ENCODE data around the gene ACAN. TPM values are rescaled to one million over a fixed set of nuclear protein-coding genes. Genes with fewer than 3 reads are reported as not detected.
A peak's percentile ranks its signal among the peaks of the same experiment; 100 is the strongest.

The ACAN gene
- polyA plus RNA-seq, 1 of the 3 experiments (the other 2 are of a cell fraction) = not detected

DNA sequence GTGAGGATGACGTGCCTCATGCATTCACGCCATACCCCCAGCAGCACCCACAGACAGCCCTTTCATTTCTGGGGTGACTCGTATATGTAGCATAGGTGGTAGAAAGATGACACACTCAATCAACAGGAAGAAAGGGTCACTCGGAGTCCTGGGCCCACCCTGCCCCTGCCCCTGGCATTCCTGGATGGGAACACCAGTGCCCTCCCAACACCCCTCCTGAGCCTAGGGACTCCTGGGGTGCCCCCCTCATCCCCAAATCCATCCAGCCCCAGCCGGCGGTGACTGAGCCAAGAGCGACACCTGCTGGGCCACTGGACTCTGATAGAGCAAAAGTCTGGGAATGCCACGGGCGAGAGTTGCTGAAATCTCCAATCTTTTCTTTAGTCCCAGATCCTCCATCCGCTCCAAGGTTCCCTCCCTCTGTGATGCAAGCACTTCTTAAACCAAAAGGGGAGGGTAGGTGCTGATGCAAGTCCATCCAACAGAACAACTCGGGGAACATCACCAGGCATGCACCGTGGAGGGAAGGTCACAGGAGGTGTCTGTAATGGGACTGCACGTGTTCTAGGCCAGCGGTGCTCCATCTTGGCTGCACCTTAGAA is 31.1 kb downstream of the ACAN start:
- H3K27ac ChIP-seq (ENCODE audit: low read depth in 2 of 2, low read length in 1 of 2) = no peak overlapping the region
- 55% methylated on average over 11 of the region's 14 CpGs for whole genome bisulfite sequencing (ENCODE audit: low lambda C conversion rate)
- POLR2A ChIA-PET = no interaction called here

GRCh38 chr15:88835119-88835518 is 31.9 kb downstream of the ACAN start:
- Histone ChIP-seq H3K4me1 (ENCODE audit: control insufficient read depth in 1 of 2, insufficient read depth in 2 of 2, low read depth in 1 of 2, low read length in 1 of 2) (no peaks in the 10 kb centered on the region), H3K4me2 (no peak overlapping the region), H3K36me3 (replicated peaks in 1 of 2; ENCODE audit: control insufficient read depth in 1 of 2, insufficient read depth in 2 of 2, low read length in 1 of 2) (no peaks in the 10 kb centered on the region), H3K9me3 (no peaks in the 10 kb centered on the region), H3K27ac (ENCODE audit: low read depth in 2 of 2, low read length in 1 of 2) (no peak overlapping the region), H3K27me3 (ENCODE audit: insufficient read depth) (no peaks in the 10 kb centered on the region), H3F3A (replicated peaks; ENCODE audit: insufficient read depth) (no peaks in the 10 kb centered on the region), H3K4me3 (ENCODE audit: low read depth in 2 of 2, low read length in 1 of 2) (no peak overlapping the region), H2AFZ (ENCODE audit: low read depth) (no peak overlapping the region), H3K9me2 (no peaks in the 10 kb centered on the region), H4K20me1 (ENCODE audit: insufficient read depth) (no peaks in the 10 kb centered on the region), H3K79me2 (ENCODE audit: insufficient read depth) (no peaks in the 10 kb centered on the region), H3K9ac (no peak overlapping the region)
- ChIA-PET POLR2A (no interaction called here), CTCF (interaction anchor here (0.8 to 5.8 kb wide), 12 partner anchors 9 to 358 kb away, joined by 3 to 50 read pairs (median 4); no protein-coding TSS in a partner anchor)
- TF ChIP-seq ELF1 (IDR thresholded peaks at IDR 0.05) = no peak
- TF ChIP-seq EZH2phosphoT487 (IDR thresholded peaks at IDR 0.05; ENCODE audit: borderline replicate concordance, low read depth) = no peak
- no peak for TF ChIP-seq FOXM1 (IDR thresholded peaks at IDR 0.05; ENCODE audit: low read depth)
- no peak for TF ChIP-seq ZBTB33 (IDR thresholded peaks at IDR 0.05; ENCODE audit: borderline replicate concordance, low read depth)
- TF ChIP-seq MEF2A (IDR thresholded peaks at IDR 0.05; ENCODE audit: borderline replicate concordance, low read depth) = no peak
- no peak for TF ChIP-seq RFX5 (IDR thresholded peaks at IDR 0.05; ENCODE audit: low read length)
- TF ChIP-seq SMC3 (IDR thresholded peaks at IDR 0.05; ENCODE audit: low read depth, low read length) = no peak
- TF ChIP-seq MXI1 (IDR thresholded peaks at IDR 0.05; ENCODE audit: low read depth, low read length) = no peak
- no peak for TF ChIP-seq GABPA (IDR thresholded peaks at IDR 0.05; ENCODE audit: low read depth)
- TF ChIP-seq, protein P1, sequence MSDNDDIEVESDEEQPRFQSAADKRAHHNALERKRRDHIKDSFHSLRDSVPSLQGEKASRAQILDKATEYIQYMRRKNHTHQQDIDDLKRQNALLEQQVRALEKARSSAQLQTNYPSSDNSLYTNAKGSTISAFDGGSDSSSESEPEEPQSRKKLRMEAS (IDR thresholded peaks at IDR 0.05; ENCODE audit: low read depth) = no peak
- TF ChIP-seq, protein P2, sequence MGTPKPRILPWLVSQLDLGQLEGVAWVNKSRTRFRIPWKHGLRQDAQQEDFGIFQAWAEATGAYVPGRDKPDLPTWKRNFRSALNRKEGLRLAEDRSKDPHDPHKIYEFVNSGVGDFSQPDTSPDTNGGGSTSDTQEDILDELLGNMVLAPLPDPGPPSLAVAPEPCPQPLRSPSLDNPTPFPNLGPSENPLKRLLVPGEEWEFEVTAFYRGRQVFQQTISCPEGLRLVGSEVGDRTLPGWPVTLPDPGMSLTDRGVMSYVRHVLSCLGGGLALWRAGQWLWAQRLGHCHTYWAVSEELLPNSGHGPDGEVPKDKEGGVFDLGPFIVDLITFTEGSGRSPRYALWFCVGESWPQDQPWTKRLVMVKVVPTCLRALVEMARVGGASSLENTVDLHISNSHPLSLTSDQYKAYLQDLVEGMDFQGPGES (IDR thresholded peaks at IDR 0.05; ENCODE audit: low read depth, low read length) = no peak
- TF ChIP-seq CHD2 (IDR thresholded peaks at IDR 0.05; ENCODE audit: low read length, partially characterized antibody) = no peak
- TF ChIP-seq GATA2 (CRISPR knock-in tag; IDR thresholded peaks at IDR 0.05) = no peak
- DNase-seq = no peak
- 58% methylated on average over 4 of the region's 4 CpGs for WGBS (ENCODE audit: low lambda C conversion rate)

More for the DNA sequence above, 31.1 kb downstream of the ACAN start:
- no peaks in the 10 kb centered on the region for H4K20me1 ChIP-seq (ENCODE audit: insufficient read depth)
- H2AFZ ChIP-seq (ENCODE audit: low read depth) = no peak overlapping the region
- no peak overlapping the region for H3K4me2 ChIP-seq
- H3K9me3 ChIP-seq = no peaks in the 10 kb centered on the region
- peak overlapping the region in 1 of 2 experiments; percentile 41; a peak in 1 of 4 replicates for H3K4me3 ChIP-seq (ENCODE audit: low read depth in 2 of 2, low read length in 1 of 2)
- H3K9me2 ChIP-seq = no peaks in the 10 kb centered on the region
- H3K36me3 ChIP-seq (replicated peaks in 1 of 2; ENCODE audit: control insufficient read depth in 1 of 2, insufficient read depth in 2 of 2, low read length in 1 of 2) = no peaks in the 10 kb centered on the region
- H3F3A ChIP-seq (replicated peaks; ENCODE audit: insufficient read depth) = no peaks in the 10 kb centered on the region
- CTCF ChIA-PET = interaction anchor here (0.8 to 5.8 kb wide), 16 partner anchors 8 to 357 kb away, joined by 3 to 50 read pairs (median 4); no protein-coding TSS in a partner anchor
- no peaks in the 10 kb centered on the region for H3K27me3 ChIP-seq (ENCODE audit: insufficient read depth)
- no peaks in the 10 kb centered on the region for H3K79me2 ChIP-seq (ENCODE audit: insufficient read depth)
- H3K9ac ChIP-seq = no peak overlapping the region
- no peak for TF ChIP-seq NRF1 (IDR thresholded peaks at IDR 0.05; ENCODE audit: low read depth, low read length)
- TF ChIP-seq SMC3 (IDR thresholded peaks at IDR 0.05; ENCODE audit: low read depth, low read length) = peak; percentile 56
- no peak for TF ChIP-seq EZH2phosphoT487 (IDR thresholded peaks at IDR 0.05; ENCODE audit: borderline replicate concordance, low read depth)
- no peak for TF ChIP-seq EP300 (IDR thresholded peaks at IDR 0.05; ENCODE audit: borderline replicate concordance in 1 of 2, low read depth in 1 of 2, low read length in 1 of 2)
- TF ChIP-seq, protein P3, sequence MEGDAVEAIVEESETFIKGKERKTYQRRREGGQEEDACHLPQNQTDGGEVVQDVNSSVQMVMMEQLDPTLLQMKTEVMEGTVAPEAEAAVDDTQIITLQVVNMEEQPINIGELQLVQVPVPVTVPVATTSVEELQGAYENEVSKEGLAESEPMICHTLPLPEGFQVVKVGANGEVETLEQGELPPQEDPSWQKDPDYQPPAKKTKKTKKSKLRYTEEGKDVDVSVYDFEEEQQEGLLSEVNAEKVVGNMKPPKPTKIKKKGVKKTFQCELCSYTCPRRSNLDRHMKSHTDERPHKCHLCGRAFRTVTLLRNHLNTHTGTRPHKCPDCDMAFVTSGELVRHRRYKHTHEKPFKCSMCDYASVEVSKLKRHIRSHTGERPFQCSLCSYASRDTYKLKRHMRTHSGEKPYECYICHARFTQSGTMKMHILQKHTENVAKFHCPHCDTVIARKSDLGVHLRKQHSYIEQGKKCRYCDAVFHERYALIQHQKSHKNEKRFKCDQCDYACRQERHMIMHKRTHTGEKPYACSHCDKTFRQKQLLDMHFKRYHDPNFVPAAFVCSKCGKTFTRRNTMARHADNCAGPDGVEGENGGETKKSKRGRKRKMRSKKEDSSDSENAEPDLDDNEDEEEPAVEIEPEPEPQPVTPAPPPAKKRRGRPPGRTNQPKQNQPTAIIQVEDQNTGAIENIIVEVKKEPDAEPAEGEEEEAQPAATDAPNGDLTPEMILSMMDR (IDR thresholded peaks at IDR 0.05) = peak; percentile 62
- peak; percentile 68 for TF ChIP-seq RAD21 (IDR thresholded peaks at IDR 0.05; ENCODE audit: low read length)
- no peak for TF ChIP-seq JUND (IDR thresholded peaks at IDR 0.05)
- DNase-seq = peak; percentile 64
- H3K4me1 ChIP-seq (ENCODE audit: control insufficient read depth in 1 of 2, insufficient read depth in 2 of 2, low read depth in 1 of 2, low read length in 1 of 2) = no peaks in the 10 kb centered on the region

Data from SK-N-SH (cell line).